NCI-H748 (cell line): Measurements from ENCODE around the gene PTPN1.
"Not testable (repeated sequence)": the region's sequence is repeated elsewhere in the genome, so short reads cannot be mapped to it uniquely, and the experiment has no call there.

Source experiments
- DNase-seq: peaks from one replicate; lab custom pipeline; 2025; ENCODE audit not compliant: unreplicated experiment; lab: John Stamatoyannopoulos, UW

The PTPN1 gene

DNA sequence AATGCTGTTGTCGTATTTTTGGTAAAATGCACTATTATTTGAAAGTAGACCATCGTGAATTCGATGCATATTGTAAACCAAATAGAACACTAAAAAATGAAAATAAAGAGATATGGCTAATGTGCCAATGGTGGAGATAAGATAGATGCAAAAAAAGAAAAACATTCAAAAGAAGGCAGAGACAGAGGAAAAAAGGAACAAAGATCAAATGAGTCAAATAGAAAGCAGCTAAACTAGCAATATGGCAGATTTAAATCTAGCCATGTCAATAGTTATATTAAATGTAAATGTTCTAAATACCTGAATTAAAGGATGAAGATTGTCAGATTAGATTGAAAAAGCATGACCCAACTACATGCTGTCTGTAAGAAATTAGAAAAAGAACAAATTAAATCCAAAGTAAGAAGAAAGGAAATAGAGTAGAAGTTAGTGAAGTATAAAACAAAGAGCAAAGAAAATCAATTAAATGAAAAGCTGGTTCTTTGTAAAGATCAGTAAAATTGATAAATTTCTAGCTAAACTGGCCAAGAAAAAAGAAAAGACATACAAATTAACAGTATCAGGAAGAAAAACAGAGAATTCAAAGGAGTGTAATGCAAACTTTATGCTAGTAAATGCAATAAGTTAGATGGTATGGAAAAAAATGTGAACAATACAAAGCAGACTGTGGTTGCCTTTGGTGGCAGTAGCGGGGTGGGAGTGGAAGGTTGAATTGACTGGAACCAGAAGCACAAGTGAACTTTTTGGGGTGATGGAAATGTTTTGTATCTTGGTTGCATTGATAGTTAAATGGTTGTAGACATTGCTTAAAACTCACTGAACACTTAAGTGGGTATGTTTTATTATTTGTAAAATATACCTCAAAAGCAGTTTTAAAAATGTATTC, 44.8 kb downstream of the PTPN1 start:
- DNase-seq: no peak

DNA sequence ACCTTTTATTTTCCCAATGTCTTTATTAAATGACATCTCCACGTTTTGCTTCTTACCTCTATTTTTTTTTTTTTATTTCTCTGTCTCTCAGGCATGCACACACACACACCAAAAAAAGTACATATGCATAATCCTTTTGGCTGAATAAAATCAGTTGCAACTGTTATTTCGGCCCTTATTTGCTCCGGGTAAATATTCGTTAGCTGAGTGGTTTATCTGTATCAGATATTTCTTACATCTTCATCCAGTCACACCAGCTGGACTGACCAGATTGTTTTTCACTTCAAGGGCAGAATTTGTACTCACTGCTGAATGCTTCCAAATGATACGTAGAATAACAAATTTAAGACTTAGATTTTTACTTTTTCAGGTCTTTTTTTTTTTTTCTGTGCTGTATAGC, 45.5 kb downstream of the PTPN1 start:
- no peak for DNase-seq

DNA sequence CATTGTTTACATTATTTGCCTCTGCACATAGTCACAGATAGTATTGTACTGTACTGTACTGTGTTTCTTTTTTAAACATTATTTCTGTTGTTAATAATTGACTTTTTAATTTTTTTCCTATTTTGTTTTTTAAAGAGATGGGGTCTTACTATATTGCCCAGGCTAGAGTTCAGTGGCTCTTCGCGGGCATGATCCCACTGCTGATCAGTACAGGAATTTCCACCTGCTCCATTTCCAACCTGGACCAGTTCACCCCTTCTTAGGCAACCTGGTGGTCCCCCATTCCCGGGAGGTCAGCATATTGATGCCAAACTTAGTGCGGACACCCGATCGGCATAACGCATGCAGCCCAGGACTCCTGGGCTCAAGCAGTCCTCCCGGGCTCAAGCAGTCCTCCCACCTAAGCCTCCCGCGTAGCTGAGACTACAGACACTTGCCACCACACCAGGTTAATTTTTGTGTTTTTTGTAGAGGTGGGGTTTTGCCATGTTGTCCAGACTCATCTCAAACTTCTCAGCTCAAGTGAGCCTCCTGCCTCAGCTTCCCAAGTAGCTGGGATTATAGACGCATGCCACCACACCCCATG, 47.5 kb downstream of the PTPN1 start:
- no peak for DNase-seq

DNA sequence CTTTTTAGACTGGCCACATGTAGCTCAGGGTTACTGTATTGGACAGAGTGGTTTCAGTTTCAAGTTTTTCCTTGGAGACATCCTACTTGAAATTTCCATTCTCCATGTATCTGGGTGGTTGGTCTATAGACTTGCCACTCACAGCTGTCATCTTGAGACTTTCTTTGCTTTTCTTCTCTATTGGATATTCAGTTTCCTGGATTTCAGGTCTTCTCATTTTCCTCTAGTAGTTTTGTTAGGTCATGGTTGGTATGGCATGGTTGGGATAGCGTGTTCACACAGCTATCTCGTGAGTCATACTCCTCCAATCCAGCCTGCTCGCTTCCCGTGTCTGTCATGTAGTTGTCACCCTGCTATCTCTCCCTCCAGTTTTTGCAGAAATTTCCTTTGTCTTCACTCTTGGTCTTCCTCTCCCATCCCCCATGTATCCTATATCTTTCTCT, 48.3 kb downstream of the PTPN1 start:
- DNase-seq: no peak

DNA sequence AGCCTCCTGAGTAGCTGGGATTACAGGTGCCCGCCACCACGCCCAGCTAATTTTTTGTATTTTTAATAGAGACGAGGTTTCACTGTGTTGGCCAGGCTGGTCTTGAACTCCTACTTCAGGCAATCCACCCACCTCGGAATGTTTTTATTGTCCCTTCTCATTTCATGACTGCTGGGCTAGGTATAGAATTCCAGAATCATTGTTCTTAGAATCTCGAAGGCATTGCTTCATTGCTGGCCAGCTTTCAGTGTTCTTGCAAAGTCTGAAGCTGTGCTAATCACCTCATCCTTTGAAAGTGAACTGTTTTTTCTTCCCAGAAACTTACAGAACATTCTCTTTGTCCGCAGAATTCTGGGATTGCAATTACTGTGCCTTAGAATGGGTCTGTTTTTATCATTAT, 49.0 kb downstream of the PTPN1 start:
- no peak for DNase-seq

DNA sequence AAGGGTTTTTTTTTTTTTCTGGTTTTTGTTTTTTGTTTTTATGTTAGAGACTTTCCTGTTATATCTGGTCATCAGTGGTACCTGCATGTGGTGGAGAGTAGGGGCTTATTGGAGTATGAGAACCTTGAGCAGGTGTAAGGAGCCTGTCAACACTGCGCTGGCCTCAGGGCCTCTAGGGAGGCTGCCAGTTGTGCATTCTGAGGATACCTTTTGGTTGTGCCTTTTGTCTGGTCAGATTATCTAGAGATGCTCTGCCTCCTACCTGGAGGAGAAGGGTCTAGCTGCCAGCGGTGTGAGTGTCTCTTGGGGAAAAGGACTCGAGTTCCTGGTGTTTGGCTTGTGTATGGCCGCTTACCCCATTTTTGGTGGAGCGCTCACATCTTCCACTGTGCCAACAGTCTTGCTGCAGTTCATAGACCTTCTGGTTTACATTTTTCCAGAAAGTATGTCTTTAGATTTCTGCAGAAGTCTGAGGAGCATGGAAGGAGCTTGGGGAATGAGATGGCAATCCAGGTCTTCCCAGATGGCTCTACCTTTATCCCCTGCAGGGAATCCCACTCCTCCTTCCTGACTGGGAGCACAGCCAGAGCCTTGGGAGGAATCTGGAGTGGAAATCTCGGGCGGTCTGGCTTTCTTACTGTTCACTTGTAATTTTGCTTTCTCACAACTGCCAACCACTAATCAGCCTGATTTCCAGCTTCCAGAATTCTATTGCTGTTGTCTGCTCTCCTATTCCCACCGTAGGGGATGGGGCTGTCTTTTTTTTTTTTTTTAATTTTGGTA, 49.9 kb downstream of the PTPN1 start:
- no peak for DNase-seq

DNA sequence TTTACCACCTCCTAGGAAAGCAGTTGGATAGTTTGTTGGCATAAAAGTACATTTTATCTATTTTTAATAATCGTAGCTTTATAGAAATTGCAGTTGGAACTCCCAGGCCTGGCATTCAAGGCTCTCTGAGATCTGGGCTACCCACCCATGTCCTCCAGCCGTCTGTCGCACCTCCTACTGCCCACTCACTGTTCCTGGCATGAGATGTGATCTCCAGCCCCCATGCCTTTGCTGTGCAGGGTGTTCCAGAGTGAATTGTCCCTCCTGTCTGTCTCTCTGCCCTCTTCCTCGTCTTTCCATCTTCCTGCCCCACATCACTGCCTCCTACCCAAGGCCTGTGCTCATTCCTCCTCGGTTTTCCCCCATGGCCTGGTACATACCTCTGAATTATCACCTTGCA, 50.7 kb downstream of the PTPN1 start:
- DNase-seq: no peak

DNA sequence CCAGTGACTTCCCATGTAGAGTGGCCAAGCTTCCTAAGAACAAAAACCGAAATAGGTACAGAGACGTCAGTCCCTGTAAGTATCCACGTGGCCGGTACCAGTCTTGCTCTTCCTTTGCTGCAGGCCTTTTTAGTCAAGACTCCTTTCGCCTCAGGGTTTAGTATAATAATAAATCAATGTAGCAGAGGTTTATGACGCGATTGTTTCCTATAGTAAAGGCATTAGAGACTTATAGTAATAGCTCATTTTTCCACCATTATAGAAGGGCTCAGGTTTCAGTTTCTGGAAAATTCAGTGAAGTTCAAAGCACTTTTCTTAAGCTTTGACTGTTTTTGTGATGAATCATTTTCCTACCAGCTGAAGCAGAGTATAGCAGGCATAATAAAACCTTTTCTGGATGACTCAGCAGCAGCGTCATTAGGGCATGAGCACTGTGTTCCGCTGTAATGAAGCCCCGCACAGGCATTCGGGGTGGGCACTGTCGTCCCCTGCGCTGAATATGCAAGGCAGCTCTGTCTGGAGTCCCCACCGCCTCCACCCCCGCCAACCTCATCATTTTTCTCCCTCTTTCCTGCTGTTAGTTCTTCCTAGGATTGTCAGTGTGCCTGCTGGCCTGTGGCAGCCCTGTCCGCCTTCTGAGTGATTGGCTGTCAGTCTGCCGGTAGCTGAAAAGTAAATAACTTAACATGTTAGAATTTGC, 51.3 kb downstream of the PTPN1 start:
- DNase-seq: no peak

DNA sequence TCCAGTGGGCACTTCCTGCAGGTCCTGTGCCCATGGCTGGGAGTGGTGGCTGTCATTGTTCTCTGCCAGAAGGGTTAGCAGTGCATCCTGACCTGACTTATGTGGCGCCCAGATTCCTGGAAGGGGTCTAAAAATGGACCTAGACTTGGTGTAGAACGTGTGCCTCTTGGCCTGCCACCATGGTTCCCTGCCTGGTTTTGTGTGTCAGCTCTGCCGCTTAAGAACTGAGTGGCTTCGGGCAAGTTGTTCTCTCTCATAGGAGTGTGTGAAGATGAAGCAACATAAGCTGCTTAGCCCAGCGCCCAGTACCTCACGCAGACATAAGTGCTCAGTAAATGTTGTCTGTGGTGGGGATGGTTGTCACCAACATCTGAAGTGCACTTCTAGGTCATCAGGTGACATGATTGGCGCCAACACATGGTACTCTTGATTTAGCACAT, 52.1 kb downstream of the PTPN1 start:
- no peak for DNase-seq

DNA sequence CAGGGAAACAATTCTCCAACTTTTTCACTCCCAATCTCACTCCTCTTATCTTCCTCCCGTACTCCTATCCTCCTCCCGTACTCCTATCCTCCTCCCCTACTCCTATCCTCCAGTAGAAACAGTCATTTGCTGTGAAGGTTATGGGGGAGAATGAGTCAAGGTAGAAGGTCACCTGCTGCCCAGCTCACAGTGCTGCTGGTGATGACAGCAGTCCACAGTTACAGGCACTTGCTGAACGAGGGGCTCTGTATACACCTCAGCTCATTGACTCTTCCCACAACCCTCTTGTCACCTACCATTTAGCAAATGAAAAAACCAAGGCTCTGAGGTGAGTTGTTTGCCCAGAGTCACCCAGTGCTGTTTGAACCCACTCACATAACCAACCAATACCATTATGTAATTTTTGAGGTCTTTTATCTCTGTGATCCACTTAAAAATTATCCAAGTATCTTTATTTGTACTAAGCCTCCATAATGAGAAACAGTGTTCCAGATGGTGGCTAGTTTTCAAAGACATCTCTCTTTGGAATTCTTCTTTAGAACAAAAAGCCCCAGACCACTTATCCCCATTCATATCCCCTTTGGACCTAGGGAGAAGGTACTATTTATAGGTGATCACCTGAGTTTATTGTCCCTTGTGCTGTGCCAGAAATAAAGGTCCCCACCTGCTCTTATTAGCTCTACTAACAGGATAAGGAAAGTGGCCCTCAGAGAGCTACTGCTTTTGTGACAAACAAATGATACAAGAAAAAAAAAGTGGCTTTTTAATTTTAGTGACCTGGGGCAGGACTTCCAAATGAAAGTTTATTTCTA, 53.2 kb downstream of the PTPN1 start:
- no peak for DNase-seq

DNA sequence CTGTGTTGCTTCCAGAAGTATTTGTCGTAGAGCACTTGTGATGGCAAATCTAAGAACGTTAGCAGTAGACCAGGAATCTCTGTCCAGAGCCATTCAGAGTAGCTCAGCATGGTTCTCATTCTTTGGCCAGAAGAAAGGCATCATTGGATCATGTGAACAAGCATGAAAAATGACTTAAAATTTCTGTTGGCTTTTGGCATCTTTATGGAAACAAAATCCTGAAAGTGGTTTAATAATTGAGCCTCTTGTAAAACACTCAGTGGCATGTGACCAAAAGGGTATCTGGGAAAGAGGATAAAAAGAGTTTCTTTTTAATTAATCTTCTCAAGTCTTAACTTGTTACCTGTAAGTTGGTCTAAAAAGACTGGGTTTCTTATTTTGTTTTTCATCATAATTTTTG, 55.2 kb downstream of the PTPN1 start:
- DNase-seq: no peak

DNA sequence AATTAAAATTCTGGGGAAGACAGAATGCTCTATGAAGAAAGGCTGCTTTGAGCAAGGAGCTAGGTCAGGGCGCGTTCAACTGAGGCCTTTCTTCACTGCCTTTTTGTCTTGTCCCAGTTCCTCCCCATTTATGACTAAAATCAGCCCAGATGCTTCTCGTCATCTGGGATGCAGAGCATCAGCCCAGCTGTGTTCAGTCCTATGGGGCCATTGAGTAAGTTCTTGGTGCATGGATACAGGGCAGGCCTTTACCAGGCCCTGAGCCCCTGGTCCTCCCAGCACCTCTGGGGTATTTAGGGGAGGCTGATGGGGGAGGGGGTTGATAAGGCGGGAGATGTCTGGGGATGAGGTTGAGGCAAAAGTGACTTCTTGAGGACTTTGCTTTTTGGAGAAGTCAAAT, 55.7 kb downstream of the PTPN1 start:
- DNase-seq: no peak

DNA sequence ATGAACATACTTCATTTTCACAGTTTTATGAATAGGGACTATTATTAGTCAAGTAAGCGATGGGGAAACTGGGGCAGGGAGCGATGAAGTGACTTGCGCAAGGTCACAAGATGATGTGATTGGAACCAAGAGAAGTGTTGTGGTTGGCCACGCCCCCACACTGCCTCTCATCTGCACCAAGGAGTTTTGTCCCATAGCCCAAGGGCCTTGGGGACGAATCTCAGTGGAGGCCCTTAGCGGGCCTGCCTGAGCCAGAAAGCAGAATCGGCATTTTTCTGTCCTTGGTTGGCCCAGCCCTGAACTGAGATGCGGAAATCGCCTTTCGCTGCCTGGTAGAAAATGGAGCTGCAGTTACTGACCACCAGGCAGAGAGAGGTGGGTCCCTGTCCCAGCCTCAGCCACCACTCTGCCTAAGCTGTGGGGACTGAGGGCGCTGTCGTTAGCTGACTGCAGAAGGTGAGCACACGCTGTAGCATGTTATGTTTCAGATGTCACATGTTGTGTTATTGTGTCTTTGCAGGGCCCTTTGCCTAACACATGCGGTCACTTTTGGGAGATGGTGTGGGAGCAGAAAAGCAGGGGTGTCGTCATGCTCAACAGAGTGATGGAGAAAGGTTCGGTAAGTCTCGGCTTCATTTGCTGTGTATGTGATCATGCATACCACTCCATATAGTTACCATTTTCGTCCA, 57.8 kb downstream of the PTPN1 start:
- DNase-seq: no peak

DNA sequence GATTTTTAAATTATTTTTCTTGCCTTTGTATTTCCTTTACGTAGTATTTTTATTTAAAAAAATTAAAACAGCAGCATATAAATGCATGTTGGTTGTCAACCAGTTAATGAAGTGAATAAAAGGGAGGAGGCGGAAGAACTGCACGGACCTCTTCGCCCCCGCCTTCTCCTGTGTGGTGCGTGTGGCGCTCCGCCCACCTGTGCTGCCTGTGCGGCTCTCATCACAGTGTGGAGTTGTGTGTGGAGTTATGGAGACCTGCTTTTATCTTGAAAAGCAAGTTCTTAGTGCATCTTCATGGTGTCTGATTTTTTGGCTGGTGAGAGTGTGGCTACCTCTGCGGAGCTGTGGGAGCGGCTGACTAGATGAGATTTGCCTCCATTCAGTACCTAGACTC, 58.4 kb downstream of the PTPN1 start:
- no peak for DNase-seq

DNA sequence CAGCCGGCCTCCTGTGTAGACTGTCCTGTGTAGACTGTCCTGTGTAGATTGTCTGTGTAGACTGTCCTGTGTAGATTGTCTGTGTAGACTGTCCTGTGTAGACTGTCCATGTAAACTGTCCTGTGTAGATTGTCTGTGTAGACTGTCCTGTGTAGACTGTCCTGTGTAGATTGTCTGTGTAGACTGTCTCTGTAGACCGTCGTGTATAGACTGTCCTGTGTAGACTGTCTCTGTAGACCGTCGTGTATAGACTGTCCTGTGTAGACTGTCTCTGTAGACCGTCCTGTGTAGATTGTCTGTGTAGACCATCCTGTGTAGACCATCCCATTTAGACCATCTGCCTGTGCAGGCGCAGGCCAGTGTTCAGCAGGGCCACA, 59.3 kb downstream of the PTPN1 start:
- not testable (repeated sequence) for DNase-seq

DNA sequence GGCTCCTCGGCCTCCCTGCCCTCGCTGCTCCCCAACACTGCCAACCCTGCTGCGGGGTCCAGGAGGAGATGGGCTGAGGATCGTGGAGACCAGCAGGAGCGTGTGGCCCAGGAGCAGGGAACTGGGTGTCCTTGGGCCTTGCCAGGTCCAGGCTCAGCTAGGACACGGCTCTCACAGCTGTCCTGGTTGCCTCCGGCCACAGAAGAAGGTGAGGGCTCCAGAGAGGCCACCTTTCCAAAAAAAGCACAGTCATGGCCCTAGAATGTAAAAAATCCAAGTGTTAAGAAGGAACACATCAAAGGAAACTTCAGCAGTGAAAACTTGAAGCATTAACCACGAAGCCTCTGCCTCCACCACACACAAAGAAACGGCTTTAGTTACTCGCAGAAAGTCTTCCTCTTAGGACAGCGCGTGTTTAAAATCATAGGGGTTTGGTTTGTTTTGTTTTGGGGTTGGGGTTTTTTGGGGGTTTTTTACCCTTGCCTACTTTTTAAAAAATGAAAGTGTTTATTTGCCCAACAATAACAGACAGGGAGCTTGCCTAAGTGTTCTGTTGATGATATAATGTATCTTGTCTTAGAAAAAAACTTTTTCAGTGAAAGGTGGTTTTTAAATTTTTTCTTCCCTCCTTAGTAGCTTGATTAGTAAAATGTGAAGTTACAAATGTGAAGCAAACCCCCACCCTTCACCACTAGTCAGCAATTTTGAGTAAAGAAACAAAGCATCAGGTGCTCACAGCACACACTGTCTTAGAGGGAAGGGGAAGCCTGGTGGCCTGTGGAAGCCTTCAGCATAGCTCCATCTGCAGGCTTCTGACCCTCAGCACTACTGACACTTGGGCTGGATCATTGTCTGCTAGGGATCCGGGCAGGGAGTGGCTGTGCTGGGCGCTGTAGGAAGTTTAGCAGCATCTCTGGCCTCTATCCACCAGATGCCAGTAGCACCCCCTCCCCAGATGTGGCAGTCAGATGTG, 60.0 kb downstream of the PTPN1 start:
- no peak for DNase-seq

DNA sequence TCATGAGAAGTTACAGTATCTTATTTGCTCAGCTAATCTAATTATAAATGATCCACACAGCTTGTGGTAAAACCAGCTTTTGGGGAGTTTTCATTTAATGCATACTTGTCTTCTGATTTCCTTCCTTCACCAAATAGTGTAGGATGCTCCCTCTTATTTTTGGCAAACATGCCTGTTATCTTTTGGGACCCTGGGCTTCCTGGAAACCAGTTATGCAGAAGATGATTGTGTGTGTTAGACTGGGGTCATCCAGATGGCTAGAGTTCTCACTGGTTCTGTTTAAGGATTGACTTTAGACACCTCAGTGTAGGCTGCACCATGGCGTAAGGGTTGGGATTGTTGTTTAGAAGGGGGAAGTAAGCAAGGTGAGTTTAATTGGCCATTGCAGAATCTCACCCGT, 61.3 kb downstream of the PTPN1 start:
- DNase-seq: no peak

DNA sequence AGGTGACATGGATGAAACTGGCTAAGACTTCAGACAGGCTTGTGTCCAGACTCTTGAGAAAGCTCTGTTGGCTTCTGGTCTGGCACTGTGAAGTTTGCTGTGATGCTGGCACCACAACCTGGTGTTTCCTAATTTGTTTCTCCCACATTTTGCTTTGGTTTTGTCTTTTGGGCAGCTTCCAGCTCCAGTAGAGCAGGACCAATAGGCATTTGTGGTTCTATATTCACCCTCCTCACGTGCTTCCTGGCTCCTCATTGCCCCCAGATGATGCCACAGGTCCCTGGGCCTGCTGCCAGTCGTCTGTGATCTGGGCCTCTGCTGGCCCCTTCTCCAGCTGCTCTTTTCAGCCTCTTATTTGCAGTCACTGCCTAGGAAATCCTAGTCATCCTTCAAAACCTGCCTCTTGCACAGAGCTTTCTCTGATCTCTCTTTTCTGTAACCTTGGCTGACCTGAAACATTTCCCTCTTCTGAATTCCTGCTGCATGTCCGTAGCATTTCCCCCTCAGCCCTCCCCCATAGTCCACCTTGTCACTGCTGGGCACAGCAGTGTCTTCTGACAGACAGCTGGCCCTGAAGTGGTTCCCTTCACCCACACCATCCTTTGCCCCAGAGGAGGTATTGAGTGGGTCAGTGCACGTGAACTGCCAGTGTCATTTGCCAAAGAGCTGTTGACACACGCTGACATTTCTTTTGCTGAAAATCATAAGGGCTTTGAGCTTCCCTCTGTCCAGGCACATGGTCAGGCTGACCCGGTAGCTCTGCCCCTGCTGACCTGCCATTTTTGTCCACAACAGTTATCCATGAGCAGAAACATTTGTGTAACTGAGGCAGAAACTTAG, 63.0 kb downstream of the PTPN1 start:
- no peak for DNase-seq
